T-helper 22 cell (primary cell): ENCODE data around the gene GSK3A.

Experiments
- DNase-seq: peaks from one replicate; pipeline ENCODE4 v3.0.0-alpha.2; 2020; ENCODE audit warnings: low read depth

The GSK3A gene

GRCh38 chr19:42248270-42249148 is 6.1 kb upstream of the GSK3A start:
- no peak for DNase-seq

GRCh38 chr19:42247640-42248199 is 5.3 kb upstream of the GSK3A start:
- no peak for DNase-seq

GRCh38 chr19:42246922-42247639 is 4.7 kb upstream of the GSK3A start:
- no peak for DNase-seq

- DNase-seq, result no peak
Observed at GRCh38 chr19:42246143-42246921, 3.9 kb upstream of the GSK3A start.

GRCh38 chr19:42245231-42245630 is 2.8 kb upstream of the GSK3A start:
- no peak for DNase-seq

GRCh38 chr19:42244347-42245220 is 2.2 kb upstream of the GSK3A start:
- DNase-seq, result peak; percentile 84

GRCh38 chr19:42242069-42242511 is 312 bp downstream of the GSK3A start:
- no peak for DNase-seq

- no peak for DNase-seq
Observed at GRCh38 chr19:42241279-42241678, 1.1 kb downstream of the GSK3A start.

- DNase-seq, result no peak
Observed at GRCh38 chr19:42239544-42240220, 2.7 kb downstream of the GSK3A start.

GRCh38 chr19:42235181-42235580 is 7.2 kb downstream of the GSK3A start:
- DNase-seq, result no peak

GRCh38 chr19:42234364-42234763 is 8.0 kb downstream of the GSK3A start:
- DNase-seq, result no peak

GRCh38 chr19:42233678-42234292 is 8.6 kb downstream of the GSK3A start:
- DNase-seq, result no peak

GRCh38 chr19:42233106-42233505 is 9.3 kb downstream of the GSK3A start:
- no peak for DNase-seq

- DNase-seq, result no peak
Observed at GRCh38 chr19:42232435-42232834, 10.0 kb downstream of the GSK3A start.

GRCh38 chr19:42230571-42230970 is 11.8 kb downstream of the GSK3A start:
- DNase-seq, result no peak

- DNase-seq, result no peak
Observed at GRCh38 chr19:42229855-42230351, 12.5 kb downstream of the GSK3A start.

GRCh38 chr19:42229301-42229854 is 13.0 kb downstream of the GSK3A start:
- DNase-seq, result no peak

GRCh38 chr19:42228641-42229040 is 13.8 kb downstream of the GSK3A start:
- no peak for DNase-seq

GRCh38 chr19:42226886-42227285 is 15.5 kb downstream of the GSK3A start:
- no peak for DNase-seq
